ENCODE results near the gene SCUBE3. TPM values are rescaled to one million over a fixed set of nuclear protein-coding genes. Genes with fewer than 3 reads are reported as not detected.

The SCUBE3 gene
- total and polyA plus RNA-seq, 10 donors = 0.03 to 0.43 (median 0.11) TPM; not detected in 1

DNA sequence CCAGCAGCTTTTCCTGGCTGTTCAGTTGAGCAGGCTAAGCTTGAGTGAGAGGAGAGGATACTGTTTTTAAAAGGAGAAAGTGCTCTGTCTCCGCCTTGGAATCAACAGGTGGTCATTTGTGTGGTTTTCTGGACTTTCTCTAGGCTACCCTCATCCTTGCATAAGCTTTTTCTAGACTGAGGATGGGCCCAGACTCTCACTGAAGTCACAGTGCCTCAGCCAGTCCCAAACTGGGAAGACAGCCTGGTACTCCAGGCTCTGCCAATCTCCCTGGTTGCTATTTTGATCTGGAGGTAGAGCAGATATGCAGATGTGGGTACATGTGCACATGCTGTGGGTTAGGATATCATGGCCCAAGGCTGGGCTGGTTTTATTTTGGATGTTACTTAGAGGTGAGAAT is 7.0 kb downstream of the SCUBE3 start:
- H3K27me3 ChIP-seq (replicated peaks in 1 of 7) = peaks cover 0 to 47% (median 17%) of the 10 kb centered on the region in 7 donors
- H3K27ac ChIP-seq = no peak overlapping the region
- no peak overlapping the region for H3K4me3 ChIP-seq
- H3K36me3 ChIP-seq = no peaks in the 10 kb centered on the region
- no peaks in the 10 kb centered on the region for H3K4me1 ChIP-seq
- no peak for DNase-seq
- WGBS, 5 donors = 76 to 90% (median 84%) methylated on average over 1 of the region's 1 CpG
- TF ChIP-seq POLR2A (IDR thresholded peaks at IDR 0.05) (no peak), POLR2AphosphoS5 (IDR thresholded peaks at IDR 0.05) (no peak)
- TF ChIP-seq, protein P1, sequence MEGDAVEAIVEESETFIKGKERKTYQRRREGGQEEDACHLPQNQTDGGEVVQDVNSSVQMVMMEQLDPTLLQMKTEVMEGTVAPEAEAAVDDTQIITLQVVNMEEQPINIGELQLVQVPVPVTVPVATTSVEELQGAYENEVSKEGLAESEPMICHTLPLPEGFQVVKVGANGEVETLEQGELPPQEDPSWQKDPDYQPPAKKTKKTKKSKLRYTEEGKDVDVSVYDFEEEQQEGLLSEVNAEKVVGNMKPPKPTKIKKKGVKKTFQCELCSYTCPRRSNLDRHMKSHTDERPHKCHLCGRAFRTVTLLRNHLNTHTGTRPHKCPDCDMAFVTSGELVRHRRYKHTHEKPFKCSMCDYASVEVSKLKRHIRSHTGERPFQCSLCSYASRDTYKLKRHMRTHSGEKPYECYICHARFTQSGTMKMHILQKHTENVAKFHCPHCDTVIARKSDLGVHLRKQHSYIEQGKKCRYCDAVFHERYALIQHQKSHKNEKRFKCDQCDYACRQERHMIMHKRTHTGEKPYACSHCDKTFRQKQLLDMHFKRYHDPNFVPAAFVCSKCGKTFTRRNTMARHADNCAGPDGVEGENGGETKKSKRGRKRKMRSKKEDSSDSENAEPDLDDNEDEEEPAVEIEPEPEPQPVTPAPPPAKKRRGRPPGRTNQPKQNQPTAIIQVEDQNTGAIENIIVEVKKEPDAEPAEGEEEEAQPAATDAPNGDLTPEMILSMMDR (IDR thresholded peaks at IDR 0.05 in 8 of 11, conservative IDR thresholded peaks at IDR 0.05 in 3 of 11) = no peak
- no peaks in the 10 kb centered on the region for H3K9me3 ChIP-seq
- intact Hi-C loops (cut with DNase I; ENCODE audit: low total_unique reads) = no loop called here

DNA sequence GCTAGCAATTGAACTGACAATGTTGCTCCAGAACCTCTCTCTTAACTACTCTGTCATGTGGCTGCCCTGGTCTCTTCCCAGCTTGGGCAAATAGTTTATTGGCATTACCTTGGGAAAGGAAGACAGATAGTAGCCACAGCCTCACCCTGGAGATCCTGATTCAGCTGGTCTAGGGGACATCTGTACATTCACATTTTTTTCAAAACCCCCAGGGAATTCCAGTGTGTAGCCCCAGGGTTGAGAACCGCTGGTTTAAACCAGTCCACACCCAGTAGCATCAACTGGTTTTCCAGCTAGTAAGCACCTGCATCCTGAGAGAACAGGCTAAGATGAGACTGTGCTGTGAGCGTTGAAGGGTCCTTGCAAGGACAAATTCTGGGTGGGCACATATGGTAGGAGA is 9.6 kb downstream of the SCUBE3 start:
- WGBS, 5 donors = 70 to 94% (median 78%) methylated on average over 2 of the region's 2 CpGs
- H3K4me3 ChIP-seq = no peak overlapping the region
- DNase-seq = no peak
- no peaks in the 10 kb centered on the region for H3K36me3 ChIP-seq
- H3K27ac ChIP-seq = no peak overlapping the region
- H3K27me3 ChIP-seq (replicated peaks in 1 of 7) = peaks cover 0 to 26% (median 0%) of the 10 kb centered on the region in 7 donors
- H3K4me1 ChIP-seq = no peaks in the 10 kb centered on the region
- intact Hi-C loops (cut with DNase I; ENCODE audit: low total_unique reads) = no loop called here
- no peaks in the 10 kb centered on the region for H3K9me3 ChIP-seq
- no peak for TF ChIP-seq POLR2A (IDR thresholded peaks at IDR 0.05)
- no peak for TF ChIP-seq POLR2AphosphoS5 (IDR thresholded peaks at IDR 0.05)
- TF ChIP-seq, protein P1 (IDR thresholded peaks at IDR 0.05 in 8 of 11, conservative IDR thresholded peaks at IDR 0.05 in 3 of 11) = no peak

DNA sequence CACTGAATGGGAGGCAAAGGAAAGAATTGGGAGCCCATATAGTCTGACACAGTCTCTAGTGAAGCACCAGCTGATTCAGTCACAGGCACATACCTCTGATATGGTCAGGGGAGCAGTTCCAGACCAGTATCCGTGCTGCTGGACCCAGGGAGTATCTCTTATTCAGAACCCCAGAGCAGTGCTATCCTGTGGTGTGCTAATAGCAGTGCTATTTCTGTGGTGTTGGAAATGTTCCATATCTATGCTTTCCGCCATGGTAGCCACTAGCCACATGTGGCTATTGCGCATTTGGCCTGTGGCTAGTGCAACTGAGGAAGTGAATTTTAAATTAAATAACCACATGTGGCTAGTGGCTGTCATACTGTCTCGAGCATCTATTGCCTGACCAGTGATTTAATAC is 11.0 kb downstream of the SCUBE3 start:
- H3K27ac ChIP-seq = no peak overlapping the region
- H3K27me3 ChIP-seq (replicated peaks in 1 of 7) = peaks cover 0 to 14% (median 0%) of the 10 kb centered on the region in 7 donors
- no peak overlapping the region for H3K4me3 ChIP-seq
- H3K9me3 ChIP-seq = no peaks in the 10 kb centered on the region
- DNase-seq = no peak
- no peaks in the 10 kb centered on the region for H3K4me1 ChIP-seq
- H3K36me3 ChIP-seq = no peaks in the 10 kb centered on the region
- intact Hi-C loops (cut with DNase I; ENCODE audit: low total_unique reads) = no loop called here
- WGBS, 5 donors = 52 to 81% (median 63%) methylated on average over 4 of the region's 4 CpGs
- TF ChIP-seq, protein P1 (IDR thresholded peaks at IDR 0.05 in 8 of 11, conservative IDR thresholded peaks at IDR 0.05 in 3 of 11) = no peak
- no peak for TF ChIP-seq POLR2A (IDR thresholded peaks at IDR 0.05)
- no peak for TF ChIP-seq POLR2AphosphoS5 (IDR thresholded peaks at IDR 0.05)

DNA sequence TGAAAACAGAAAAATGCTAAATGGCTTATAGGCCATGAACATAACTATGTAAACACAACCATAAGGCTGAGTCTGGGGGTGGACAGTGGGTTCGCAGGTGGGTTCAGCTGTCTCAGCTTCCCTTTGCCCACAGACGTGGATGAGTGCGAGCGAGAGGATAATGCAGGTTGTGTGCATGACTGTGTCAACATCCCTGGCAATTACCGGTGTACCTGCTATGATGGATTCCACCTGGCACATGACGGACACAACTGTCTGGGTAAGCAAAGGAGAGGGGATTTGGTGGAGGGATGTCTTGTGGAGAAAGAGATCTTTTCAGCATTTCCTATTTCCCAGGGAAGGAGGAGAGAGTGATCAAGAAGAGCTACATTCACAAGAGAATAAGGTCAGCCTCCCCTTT is 14.7 kb downstream of the SCUBE3 start:
- no peaks in the 10 kb centered on the region for H3K4me1 ChIP-seq
- 94 to 100% (median 97%) methylated on average over 6 of the region's 6 CpGs for WGBS, 5 donors
- intact Hi-C loops (cut with DNase I; ENCODE audit: low total_unique reads) = no loop called here

More for the DNA sequence above, 14.7 kb downstream of the SCUBE3 start:
- no peak for DNase-seq
- Histone ChIP-seq H3K36me3 (no peaks in the 10 kb centered on the region), H3K4me3 (no peak overlapping the region), H3K27ac (no peak overlapping the region), H3K9me3 (no peaks in the 10 kb centered on the region), H3K27me3 (replicated peaks in 1 of 7) (no peaks in the 10 kb centered on the region)
- TF ChIP-seq, protein P1 (IDR thresholded peaks at IDR 0.05 in 8 of 11, conservative IDR thresholded peaks at IDR 0.05 in 3 of 11) = no peak
- no peak for TF ChIP-seq POLR2AphosphoS5 (IDR thresholded peaks at IDR 0.05)
- no peak for TF ChIP-seq POLR2A (IDR thresholded peaks at IDR 0.05)
